ENCODE measurements around the gene CLCN1.

The CLCN1 gene

GRCh38 chr7:143393267-143394041 lies 77.5 kb downstream of the CLCN1 start:
- CTCF ChIA-PET = no interaction called here
- no peak for TF ChIP-seq CTCF (conservative IDR thresholded peaks at IDR 0.05; ENCODE audit: low read depth)
- POLR2A ChIA-PET (ENCODE audit: low non-redundant PET) = no interaction called here
- DNase-seq (ENCODE audit: low spot score) = no peak
- H3K27ac ChIP-seq = peak overlapping the region; percentile 78

- DNase-seq (ENCODE audit: low spot score) = no peak
- H3K27ac ChIP-seq = no peak overlapping the region; the same call in 1 of the 2 replicates
- ChIA-PET CTCF (no interaction called here), POLR2A (ENCODE audit: low non-redundant PET) (no interaction called here)
- TF ChIP-seq CTCF (conservative IDR thresholded peaks at IDR 0.05; ENCODE audit: low read depth) = no peak
Observed at GRCh38 chr7:143394068-143394467, 78.2 kb downstream of the CLCN1 start.

- H3K27ac ChIP-seq = no peak overlapping the region; the same call in 1 of the 2 replicates
- no peak for TF ChIP-seq CTCF (conservative IDR thresholded peaks at IDR 0.05; ENCODE audit: low read depth)
- no peak for DNase-seq (ENCODE audit: low spot score)
- ChIA-PET POLR2A (ENCODE audit: low non-redundant PET) (no interaction called here), CTCF (no interaction called here)
Observed at GRCh38 chr7:143394777-143395176, 78.9 kb downstream of the CLCN1 start.

DNA sequence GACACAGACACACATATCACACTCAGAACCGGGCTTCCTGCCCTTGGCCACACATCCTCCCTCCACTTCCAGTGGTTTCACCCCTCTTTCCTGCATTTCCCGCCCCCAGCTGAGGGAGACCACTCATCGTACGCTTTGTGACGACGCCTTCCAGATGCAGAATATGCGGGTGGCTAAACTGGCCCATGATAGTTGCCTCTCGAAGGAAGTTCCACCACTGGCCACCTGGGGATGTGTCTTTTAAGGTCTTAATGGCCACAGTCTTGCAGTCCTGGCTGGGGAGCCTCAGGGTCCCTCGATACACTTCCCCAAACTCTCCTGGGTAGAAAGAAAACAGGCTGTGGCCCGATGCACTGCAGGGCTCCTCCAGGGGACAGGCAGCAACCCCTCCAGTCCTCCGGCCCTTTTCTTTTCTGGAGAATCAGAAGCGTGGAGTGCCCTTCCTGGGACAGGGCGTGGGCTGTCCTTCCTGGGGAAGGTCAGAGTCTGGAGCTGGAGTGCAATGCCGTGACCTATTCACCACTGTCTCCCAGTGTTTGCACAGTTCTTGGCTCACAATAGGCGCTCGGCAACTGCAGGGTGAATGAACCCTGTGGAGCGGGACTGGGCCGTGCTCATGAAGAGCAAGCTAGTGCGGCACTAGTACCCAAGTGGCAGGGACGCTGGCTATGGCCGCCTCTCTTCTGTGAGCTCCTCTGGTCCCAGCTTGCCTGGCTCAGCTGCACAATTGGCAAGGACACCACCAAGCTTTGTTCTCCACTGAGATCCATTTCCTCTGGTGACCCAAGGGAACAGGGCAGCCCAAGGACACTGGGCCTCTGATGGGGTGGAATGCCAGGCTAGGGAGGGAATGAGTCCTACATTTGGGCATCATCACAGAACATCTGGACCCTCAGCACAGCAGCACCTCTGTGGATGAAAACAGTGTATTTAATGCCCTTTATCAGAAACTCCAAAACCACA lies 79.6 kb downstream of the CLCN1 start:
- CTCF ChIA-PET = no interaction called here
- no peak for DNase-seq (ENCODE audit: low spot score)
- POLR2A ChIA-PET (ENCODE audit: low non-redundant PET) = no interaction called here
- H3K27ac ChIP-seq = no peak overlapping the region
- no peak for TF ChIP-seq CTCF (conservative IDR thresholded peaks at IDR 0.05; ENCODE audit: low read depth)

DNA sequence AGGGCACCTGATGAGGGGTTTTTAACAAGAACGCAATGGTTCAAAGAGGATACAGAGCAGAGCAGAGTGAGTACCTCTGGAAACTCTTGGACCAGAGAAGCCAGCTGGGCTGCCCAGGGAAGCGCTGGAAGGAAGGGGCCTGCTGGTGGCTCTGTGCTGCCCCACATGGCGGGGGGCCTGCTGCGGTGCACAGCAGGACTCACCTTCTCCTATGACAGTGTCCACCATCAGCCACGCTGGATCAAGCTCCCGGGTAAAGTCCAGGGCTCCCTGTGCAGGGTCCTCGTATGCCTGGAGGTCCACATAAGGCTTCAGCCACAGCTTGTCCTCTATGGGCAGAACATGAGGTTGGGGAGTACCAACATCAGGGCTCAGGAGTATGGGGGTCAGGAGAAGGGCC lies 80.3 kb downstream of the CLCN1 start:
- TF ChIP-seq CTCF (conservative IDR thresholded peaks at IDR 0.05; ENCODE audit: low read depth) = no peak
- CTCF ChIA-PET = no interaction called here
- DNase-seq (ENCODE audit: low spot score) = no peak
- no peak overlapping the region for H3K27ac ChIP-seq
- POLR2A ChIA-PET (ENCODE audit: low non-redundant PET) = no interaction called here

DNA sequence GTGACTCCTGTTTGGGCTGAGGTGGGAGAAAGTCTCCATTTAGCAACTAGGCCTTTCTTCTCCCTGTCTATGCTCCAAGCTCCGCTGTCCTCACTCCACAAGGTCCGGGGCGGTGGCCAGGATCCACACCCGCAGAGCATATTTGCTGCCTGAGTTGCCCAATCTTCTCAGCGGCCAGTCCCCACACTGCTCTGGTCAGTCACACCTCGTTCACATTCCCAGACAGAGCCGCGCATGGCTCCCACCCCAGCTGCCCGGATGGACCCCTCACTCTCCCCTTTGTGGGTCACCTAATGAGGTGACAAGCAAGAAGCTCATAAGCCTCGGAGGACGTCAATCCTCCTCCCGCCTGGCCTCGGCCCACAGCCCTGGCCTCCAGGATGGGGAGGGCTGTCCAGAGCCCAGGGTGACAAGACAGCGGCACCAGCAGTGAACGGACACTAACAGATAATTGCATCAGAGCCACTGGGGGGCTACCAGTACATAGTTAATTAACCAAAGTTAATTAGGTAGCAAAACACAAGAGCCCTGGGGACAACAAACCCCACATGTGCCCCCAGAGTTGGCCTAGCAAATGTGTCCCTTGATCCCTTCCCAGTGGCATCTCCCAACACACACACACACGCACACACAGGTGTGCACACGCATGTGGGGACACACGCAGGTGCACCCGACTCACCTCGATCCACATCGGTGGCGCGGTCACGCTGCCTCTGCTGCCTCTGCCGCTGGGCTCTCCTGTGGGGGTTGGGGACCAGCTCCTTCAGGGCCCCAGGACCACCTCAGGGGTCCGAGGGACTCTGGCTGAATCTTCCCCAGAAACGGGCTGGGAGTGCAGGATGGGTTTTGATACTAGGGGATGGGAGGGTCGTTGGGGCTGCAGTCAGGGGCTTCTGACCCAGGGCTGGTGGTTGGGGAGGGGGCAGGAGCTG lies 81.0 kb downstream of the CLCN1 start:
- no peak for TF ChIP-seq CTCF (conservative IDR thresholded peaks at IDR 0.05; ENCODE audit: low read depth)
- H3K27ac ChIP-seq = no peak overlapping the region
- no peak for DNase-seq (ENCODE audit: low spot score)
- CTCF ChIA-PET = no interaction called here
- POLR2A ChIA-PET (ENCODE audit: low non-redundant PET) = no interaction called here

Measured in RWPE1 (cell line).